HG03439 (cell line): Measurements from ENCODE around the gene TBC1D4.
A peak's percentile ranks its signal among the peaks of the same experiment; 100 is the strongest.
"Not testable (repeated sequence)": the region's sequence is repeated elsewhere in the genome, so short reads cannot be mapped to it uniquely, and the experiment has no call there.

ENCODE experiments used
- ATAC-seq: cut with Tn5 transposase; IDR thresholded peaks from one replicate; pipeline ENCODE4 v1.9.1; 2021; ENCODE audit warnings: mild to moderate bottlenecking, moderate library complexity; ENCODE audit not compliant: unreplicated experiment

TBC1D4 gene

DNA sequence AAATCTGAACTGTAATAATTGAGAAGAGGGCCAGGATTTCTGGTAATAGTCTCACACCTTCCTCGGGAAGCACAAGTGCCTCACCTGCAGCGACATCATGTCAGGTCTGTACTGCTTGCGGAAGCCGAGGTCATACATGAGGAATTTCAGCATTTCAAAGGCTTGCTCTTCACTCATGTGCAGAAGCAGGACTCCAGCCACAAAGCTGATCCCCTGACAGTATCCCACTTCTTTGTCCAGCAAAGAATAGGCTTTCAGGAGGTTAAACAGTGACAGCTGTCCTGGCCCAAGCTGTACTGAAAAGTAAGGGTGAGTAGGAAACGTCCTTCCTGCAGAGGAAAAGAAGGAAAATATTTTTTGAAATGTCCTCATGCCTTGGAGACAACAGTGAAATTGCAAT is 182.7 kb downstream of the TBC1D4 start:
- no peak for ATAC-seq

DNA sequence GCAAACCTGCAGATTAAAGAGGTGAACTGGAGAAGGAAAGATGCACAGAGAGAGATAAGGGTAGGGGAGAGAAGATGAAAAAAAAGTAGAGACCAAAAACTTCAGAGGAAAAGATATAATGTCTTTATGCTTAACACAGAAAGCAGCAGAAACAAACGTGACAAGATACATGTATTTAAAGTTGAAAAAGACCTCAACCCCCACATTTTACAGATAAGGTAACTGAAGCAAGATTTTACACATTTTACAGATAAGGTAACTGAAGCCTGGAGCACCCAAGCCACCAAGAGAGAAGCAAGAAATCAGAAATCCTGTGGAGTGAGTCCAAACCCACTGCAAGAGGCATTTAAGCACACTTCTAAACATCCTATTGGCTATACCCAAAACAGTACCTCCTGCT is 185.3 kb downstream of the TBC1D4 start:
- no peak for ATAC-seq

DNA sequence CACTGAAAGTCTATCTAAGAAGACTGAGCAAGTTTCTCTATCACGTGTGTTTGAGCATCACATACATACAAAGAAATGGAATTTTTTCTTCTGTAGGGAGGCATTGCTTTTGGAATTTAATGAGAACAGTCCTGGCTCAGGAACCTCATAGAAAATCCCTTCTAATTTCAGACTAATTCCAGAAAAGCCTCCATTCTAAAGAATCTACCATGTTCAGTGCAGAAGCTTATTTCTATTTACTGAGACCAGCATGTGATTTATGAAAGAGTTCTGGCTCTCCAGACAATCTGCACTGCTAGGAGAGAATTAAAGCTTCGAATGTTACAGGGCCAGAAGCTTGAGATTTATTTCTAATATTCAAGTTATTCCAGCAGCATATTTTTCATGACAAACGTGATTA is 186.8 kb downstream of the TBC1D4 start:
- ATAC-seq: no peak

DNA sequence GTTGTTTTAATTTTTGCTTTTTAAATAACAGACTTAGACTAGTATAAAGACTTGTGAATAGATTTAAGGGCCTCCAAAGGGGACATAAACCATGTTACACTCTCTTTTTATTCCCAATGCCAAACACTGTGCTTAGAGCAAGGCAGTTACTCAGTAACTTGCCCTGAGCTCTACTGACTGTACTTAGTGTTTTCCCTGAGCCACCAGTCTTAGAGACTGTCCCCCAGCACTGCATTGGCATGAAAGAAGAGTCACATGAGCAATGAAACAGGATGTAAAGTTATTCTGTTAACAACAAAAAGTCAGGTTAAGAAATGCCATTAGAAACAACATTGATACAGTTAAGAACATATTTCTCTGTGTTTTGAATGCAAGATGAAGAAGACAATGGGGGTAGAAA is 187.9 kb downstream of the TBC1D4 start:
- ATAC-seq: no peak

DNA sequence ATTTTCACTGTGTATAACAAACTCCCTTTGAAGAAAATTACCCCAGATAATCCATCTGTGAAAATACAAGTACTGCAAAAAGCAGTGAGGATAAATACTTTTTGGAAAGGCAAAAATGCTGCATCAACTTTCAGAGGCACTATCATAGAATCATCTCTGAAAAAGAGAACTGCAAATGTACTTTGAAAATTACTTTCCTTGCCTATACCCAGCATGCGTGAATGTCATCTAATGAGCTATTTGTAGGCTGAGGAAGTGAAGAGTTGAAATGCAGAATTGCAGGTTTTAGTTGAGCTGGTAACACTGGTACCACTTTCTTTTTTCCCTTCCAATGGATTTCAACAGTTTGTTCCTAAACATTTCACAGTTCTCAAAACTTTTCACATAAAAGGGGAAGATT is 196.7 kb downstream of the TBC1D4 start:
- ATAC-seq: peak; percentile 54

DNA sequence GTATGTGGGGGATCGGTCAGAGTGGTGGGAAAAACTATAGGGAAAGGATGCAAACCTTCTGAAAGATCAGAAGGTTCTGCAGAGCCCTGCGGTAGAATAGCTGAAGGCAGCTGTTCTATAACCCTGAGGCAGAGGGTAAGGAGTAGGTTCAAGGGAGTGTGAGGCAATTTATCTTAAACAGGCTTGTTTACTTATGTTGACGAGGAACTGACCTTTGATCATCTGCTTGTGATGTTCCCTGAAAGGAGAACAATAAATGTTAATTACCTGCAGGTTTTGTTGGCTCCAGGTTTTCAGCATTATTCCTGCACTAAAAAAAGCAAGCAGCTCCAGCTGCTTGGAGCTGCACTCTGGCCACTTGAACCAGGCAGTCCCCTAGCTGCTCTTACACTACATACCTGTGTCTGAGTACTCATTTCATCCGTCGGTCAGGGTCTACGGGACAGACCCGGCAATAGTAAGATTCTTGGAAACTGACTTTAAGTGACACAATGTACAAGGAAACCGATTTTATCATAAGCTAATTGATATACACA is 202.1 kb downstream of the TBC1D4 start:
- no peak for ATAC-seq

DNA sequence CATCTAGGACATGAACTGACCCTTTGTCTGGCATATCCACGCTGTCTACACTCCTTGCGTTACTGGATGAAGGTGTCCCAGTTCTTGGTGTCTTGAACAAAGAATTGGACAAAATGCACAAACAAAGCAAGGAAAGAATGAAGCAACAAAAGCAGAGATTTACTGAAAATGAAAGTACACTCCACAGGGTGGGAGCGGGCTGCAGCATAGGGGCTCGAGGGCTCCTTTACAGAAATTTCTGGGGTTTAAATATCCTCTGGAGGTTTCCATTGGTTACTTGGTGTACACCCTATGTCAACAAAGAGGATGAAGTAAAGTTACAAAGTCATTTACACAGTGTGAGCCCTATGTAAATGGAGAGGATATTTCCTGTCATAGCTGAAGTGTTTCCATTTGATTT is 208.3 kb downstream of the TBC1D4 start:
- not testable (repeated sequence) for ATAC-seq

DNA sequence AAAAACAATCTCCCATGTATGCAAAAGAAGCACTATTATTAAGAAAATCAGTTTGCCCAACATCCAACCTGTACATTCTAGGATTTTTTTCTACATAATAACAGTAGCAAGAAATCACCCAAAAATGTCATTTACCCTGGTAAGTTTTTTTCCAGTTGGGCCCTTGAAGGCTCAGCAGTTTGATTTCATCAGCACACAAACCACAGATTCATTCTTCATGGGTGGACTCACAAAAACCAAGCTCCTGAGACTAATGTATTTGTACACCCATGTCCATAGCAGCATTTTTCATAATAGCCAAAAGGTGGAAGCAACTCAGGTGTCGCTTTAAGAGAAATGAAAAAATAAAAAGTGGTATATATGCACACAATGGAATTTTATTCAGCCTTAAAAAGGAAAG is 210.1 kb downstream of the TBC1D4 start:
- no peak for ATAC-seq

DNA sequence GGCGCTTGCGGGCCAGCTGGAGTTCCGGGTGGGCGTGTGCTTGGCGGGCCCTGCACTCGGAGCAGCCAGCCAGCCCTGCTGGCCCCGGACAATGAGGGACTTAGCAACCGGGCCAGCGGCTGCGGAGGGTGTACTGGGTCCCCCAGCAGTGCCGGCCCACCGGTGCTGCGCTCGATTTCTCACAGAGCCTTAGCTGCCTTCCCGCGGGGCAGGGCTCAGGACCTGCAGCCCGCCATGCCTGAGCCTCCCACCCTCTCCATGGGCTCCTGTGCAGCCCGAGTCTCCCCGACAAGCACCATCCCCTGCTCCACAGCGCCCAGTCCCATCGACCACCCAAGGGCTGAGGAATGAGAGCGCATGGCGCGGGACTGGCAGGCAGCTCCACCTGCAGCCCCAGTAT is 213.5 kb downstream of the TBC1D4 start:
- ATAC-seq: not testable (repeated sequence)

DNA sequence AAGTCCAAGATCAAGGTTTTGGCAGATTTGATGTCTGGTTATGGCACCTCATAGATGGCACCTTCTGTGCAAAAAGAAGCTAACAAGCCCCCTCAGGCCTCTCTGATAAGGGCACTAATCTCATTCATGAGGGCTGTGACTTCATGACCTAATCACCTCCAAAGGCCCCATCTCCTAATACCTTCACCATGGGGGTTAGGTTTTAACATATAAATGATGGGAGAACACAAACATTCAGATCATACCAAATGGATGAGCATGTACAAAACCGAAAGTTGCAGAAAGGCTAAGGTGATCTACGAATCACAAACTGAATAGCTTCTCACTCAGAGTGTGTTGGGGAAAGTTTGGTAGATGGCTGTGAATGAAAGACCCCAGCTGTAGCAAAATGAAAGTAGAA is 217.4 kb downstream of the TBC1D4 start:
- no peak for ATAC-seq

DNA sequence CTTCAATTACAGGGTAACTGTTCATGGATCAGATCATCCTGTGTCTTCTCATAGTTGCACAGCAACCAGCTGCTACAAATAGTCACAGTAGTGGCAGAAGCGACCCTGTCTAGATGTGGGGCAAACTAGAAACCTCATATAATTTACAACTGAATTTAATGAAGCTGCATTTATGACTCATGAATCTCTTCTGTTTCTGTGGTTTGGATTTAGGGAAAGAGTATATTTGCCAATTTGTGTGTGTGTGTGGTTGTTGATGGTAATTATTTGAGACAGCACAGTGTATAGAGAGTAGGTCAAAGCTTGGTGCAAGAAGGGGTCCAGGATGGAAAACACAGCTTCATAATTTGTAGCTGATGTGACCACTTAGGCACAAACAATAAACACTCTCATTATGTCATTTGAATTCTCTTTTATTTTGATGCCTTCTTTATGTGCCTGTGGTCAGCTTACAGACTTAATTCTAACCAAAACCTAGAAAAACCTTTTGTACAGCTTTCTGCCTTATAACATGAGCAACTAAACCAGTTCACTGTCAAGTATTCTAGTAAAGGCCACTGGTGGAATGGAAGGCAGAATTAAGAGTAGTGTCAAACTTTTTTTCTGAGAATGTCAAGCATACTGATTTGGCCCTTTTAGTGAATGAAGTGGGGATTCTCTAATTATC is 218.1 kb downstream of the TBC1D4 start:
- ATAC-seq: no peak

DNA sequence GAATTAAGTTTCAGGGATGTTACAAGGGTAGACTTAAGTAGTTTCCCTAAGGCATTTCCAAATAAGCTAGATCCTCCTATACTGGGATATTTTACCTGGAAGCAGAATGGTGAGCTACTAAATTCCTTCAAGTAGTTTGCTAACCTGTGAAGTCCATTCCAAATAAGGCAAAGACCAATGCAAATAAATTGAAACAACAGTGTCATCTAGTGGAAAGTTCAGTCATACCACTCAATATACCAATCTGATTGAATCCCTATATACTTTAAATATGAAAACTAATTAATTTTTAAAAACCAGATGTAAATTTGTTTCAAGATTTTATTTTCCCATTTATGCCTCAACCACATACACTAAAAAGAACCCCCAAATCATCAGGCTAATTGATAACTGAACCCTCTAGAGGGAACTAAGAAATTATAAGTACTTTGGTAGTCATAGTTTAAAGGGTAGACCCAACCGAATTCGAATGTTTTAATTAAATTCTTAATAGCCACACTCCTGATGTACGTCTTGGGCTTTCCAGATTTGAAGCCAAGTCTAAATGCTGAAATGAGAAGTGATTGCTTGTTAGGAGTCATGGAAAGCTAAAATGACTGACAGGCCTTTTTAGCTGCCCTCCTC is 223.7 kb downstream of the TBC1D4 start:
- ATAC-seq: no peak

DNA sequence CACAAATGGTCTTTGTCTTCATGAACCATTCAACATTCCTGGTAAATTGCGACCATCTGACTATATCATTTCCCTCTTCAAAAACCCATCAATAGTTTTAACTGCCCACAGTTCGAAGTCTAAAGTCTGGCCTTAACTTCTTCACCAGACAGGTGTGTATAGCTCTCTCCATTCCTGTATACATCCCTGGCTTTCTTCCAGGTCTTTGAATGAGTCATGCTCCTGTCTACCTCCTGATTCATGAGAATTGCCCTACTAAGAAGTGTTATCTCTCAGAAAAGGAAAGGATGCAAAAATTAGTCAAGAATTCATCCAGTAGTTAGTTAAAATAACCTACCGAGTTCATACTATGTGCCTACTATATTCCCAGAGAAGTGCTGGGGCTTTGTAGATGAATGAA is 225.0 kb downstream of the TBC1D4 start:
- no peak for ATAC-seq

DNA sequence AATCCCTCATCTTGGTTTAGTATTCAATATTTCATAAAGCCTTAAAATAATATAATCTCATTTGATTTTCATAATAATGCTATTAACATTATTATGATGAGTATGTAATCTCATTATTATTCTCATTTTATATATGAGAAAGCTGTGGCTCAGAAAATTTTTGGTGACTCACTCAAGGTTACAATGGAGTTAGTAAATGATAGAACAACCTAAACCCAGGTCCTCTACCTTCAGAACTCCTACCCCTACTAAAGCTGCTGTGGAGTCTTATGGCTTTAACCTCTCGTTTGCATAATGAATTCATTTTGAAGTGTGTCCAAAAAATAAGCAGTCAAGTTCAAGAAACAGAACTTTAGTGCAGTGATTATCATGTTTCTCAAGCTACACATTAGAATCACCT is 226.3 kb downstream of the TBC1D4 start:
- no peak for ATAC-seq

DNA sequence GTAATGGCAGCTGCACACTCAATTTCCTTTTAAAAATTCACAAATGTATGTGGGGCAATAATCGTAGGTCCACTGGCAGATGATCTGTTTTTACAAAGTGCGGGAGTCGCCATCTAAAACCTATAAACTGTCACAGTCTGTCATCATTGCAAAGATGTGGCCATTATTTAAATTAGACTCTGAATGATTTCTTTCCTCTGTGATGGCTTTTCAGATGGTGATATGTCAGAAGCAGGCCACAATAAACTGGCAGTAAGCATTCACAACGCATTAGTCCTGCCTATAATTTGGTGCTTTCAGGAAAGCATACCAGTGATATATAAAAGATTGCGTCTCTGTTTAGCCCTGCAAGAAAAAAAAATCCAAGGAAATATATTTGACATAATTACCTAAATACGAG is 226.8 kb downstream of the TBC1D4 start:
- ATAC-seq: no peak

DNA sequence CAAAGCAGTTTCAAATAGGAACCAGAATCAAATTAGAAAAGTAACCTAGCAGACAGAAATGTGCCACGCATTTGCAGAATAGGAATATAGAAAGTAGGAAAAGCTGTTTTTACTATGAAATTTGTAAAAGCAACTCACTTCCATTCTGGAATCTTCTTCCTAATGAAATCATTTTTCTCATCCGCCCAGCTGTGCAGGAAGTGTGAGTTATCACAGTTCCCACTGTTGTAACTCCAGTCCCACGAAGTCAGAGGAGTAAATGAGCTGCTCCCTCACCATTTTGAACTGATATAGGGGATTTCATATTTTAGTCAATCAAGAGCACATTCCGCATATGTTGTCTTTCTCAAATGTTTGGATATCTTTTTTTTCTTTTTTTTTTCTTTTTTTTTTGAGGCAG is 230.8 kb downstream of the TBC1D4 start:
- no peak for ATAC-seq

DNA sequence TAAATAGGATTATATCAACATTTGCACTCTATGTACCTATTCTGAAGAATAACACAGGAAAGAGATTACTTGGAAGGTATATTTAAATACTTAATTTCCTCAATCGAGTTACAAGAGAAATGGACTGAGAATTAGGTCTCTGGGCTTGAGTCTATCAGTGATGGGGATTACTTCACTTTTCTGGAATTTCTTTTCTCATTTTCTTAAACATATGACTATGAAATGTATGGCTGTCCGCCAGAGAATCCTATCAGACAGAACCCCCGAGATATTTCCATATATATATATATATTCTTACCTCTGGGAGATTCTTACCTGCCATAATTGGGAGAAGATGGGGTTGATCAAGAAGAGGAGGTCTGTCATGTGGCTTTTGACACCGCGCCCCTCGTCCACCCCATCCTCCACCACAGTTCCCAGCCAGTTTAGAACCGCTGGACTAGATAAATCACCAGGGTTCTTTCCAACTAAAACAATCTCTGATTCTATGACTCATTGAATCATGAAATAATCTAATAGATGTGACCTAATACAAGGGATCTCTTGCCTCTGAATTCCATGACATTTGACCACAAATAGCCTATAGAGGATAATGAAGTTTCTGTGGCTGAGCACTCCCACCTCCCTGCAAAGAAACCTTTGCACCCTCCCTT is 231.3 kb downstream of the TBC1D4 start:
- ATAC-seq: no peak

DNA sequence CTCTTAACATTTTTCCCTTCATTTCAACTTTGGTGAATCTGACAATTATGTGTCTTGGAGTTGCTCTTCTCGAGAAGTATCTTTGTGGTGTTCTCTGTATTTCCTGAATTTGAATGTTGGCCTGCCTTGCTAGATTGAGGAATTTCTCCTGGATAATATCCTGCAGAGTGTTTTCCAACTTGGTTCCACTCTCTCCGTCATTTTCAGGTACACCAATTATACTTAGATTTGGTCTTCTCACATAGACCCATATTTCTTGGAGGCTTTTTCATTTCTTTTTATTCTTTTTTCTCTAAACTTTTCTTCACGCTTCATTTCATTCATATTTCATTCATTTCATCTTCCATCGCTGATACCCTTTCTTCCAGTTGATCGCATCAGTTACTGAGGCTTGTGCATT is 236.4 kb downstream of the TBC1D4 start:
- ATAC-seq: not testable (repeated sequence)

DNA sequence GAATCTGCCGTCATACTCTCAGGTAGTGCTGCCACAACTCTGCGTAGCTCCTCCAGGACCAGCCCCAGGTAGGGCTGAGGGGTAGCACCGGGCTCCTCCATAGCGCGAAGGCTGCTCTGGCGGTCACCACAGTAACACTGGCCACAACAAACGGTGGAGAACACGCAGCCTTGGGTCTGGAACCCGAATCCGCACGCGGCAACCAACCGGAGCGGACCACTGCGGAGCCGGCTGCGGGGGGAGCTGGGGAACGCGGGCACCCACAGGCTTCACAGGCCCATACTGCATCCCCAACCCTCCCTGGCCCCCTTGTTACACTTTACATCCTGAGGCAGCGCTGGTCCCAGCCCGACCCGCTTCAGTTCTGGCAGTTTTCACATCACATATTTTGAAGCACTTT is 241.7 kb downstream of the TBC1D4 start:
- not testable (repeated sequence) for ATAC-seq

DNA sequence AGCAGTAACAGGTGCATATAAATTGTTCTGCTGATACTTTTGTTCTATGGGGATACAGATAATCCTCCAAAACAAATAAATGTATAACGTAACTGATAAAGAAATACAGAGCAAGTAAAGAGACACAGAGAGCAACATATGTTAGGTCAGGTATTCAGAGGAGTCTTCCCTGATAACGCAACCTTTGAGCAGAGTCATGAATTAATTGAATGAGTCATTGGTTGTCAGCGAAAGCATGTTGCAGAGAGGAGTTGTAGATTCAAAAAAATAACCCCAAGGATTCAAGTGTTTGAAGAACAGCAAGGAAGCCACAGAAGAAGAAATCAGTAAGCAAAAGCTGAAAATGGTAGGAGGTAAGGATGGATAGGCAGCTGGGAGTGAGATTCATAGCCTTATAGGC is 245.2 kb downstream of the TBC1D4 start:
- ATAC-seq: no peak
